Breast epithelium (tissue), 4 donors: ENCODE results near the gene CLIP4. TPM values are rescaled to one million over a fixed set of nuclear protein-coding genes. Genes with fewer than 3 reads are reported as not detected.

Experiments
- DNase-seq, 2 donors: peaks; one replicate each; pipeline ENCODE4 v3.0.0-alpha.2; 2019; ENCODE audit warnings: low spot score in 2 of 2
- H3K27ac ChIP-seq, 2 donors: fragments of 200-600 bp; sonication (generic) in 1 of 2; one replicate each; pipeline ENCODE4 v1.5.1; 2016 to 2019; ENCODE audit warnings: mild to moderate bottlenecking in 1 of 2
- H3K27me3 ChIP-seq, 2 donors: fragments of 200-600 bp; sonication (generic) in 1 of 2; one replicate each; pipeline versions ENCODE4 v1.5.1 to v1.6.0; 2017 to 2019; ENCODE audit warnings: control low read depth in 1 of 2, mild to moderate bottlenecking in 1 of 2
- H3K36me3 ChIP-seq: fragments of 200-600 bp; one replicate; pipeline ENCODE4 v1.5.1; 2019
- H3K4me1 ChIP-seq, 2 donors: fragments of 200-600 bp; sonication (generic); one replicate each; pipeline ENCODE4 v1.5.1; 2016 to 2019; ENCODE audit warnings: control low read depth in 1 of 2
- H3K4me3 ChIP-seq, 3 donors: fragments of 200-600 bp; sonication (generic); 1 replicate in 2 of 3; 2 replicates in 1 of 3; pipeline ENCODE4 v1.5.1; 2016 to 2019; ENCODE audit warnings: mild to moderate bottlenecking in 3 of 3, moderate library complexity in 2 of 3
- H3K9me3 ChIP-seq, 2 donors: fragments of 200-600 bp; sonication (generic) in 1 of 2; one replicate each; pipeline ENCODE4 v1.5.1; 2016 to 2019; ENCODE audit warnings: control low read depth in 1 of 2
- POLR2A ChIP-seq: fragments of 450-650 bp; IDR thresholded peaks from one replicate; pipeline ENCODE4 v1.6.1; 2016; ENCODE audit warnings: antibody characterized with exemption, mild to moderate bottlenecking, moderate library complexity
- POLR2AphosphoS5 ChIP-seq, 3 donors: sonication (generic); formaldehyde crosslinking; IDR thresholded peaks; one replicate each; pipeline ENCODE4 v1.6.1; 2017; ENCODE audit warnings: antibody characterized with exemption in 3 of 3
- intact Hi-C: fragments of 100-400 bp; cut with DNase I; formaldehyde crosslinking; loops from one replicate; pipeline ENCODE4 v1.15.1; 2023; ENCODE audit warnings: low total_unique reads
- total RNA-seq, 3 donors: library from RNA; depleted of rRNA; stranded (reverse); fragments of >200 nt; gene quantifications; one replicate each; pipeline ENCODE4 v1.1.0, GENCODE V29; 2016
- TF ChIP-seq, protein P1 (sequence below), 3 donors: fragments of 450-650 bp; IDR thresholded peaks; one replicate each; pipeline ENCODE4 v1.5.1; 2016 to 2017; ENCODE audit warnings: antibody characterized with exemption in 3 of 3, mild to moderate bottlenecking in 3 of 3, moderate library complexity in 3 of 3

The CLIP4 gene
- total RNA-seq, 3 donors from 2014 or later = 67.2 to 146 (median 76.8) TPM

GRCh38 chr2:29223257-29223656 is 108.0 kb downstream of the CLIP4 start:
- Histone ChIP-seq H3K9me3 (no peaks in the 10 kb centered on the region), H3K4me1 (no peaks in the 10 kb centered on the region), H3K4me3 (no peak overlapping the region), H3K27ac (peak overlapping the region in 1 of 2 donors; percentile 37), H3K36me3 (no peaks in the 10 kb centered on the region), H3K27me3 (peaks cover 0 to 2% of the 10 kb centered on the region in 2 donors)
- DNase-seq = peak in 1 of 2 donors; percentile 10
- no peak for TF ChIP-seq POLR2AphosphoS5 (IDR thresholded peaks at IDR 0.05)
- TF ChIP-seq, protein P1, sequence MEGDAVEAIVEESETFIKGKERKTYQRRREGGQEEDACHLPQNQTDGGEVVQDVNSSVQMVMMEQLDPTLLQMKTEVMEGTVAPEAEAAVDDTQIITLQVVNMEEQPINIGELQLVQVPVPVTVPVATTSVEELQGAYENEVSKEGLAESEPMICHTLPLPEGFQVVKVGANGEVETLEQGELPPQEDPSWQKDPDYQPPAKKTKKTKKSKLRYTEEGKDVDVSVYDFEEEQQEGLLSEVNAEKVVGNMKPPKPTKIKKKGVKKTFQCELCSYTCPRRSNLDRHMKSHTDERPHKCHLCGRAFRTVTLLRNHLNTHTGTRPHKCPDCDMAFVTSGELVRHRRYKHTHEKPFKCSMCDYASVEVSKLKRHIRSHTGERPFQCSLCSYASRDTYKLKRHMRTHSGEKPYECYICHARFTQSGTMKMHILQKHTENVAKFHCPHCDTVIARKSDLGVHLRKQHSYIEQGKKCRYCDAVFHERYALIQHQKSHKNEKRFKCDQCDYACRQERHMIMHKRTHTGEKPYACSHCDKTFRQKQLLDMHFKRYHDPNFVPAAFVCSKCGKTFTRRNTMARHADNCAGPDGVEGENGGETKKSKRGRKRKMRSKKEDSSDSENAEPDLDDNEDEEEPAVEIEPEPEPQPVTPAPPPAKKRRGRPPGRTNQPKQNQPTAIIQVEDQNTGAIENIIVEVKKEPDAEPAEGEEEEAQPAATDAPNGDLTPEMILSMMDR (IDR thresholded peaks at IDR 0.05) = no peak
- no peak for TF ChIP-seq POLR2A
- intact Hi-C loops = no loop called here

DNA sequence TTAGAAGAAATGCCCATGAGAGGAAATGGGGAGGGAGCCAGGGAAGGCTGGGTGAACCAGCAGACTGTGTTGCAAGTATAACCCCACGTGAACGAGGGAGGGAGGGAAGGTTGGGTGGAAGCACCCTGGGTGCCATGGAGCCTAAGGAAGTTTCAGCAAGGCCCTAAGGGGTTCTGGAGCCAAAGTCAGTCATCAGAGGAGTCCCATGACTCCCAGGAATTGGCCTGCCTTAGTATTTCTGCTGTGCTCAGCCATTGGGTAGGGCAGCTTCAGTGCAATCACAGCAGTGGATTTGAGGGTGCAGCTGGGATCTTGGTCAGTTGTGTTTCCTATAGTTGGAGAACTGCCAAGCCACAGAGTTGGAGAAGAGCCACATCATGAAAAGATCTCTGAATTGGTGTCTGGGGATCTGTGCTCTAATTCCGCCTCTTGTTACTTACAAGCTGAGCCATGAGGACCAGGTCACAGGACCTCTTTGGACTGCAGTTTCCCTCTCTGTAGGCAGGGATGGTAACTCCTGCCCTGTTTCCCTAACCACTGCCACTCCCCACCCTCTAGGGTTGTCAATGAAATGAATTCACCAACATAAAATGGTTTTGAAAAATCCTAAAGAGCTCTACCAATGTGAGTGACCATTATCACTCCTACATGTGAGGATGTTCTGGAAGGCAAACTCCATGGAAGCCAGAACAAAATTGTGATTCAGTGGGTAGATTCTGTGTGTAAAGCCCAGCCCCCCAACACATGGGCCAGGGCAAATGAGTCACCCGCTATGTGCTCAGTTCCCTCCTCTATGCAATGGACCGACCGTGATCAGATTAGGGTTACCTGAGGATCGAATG is 108.9 kb downstream of the CLIP4 start:
- Histone ChIP-seq H3K9me3 (no peaks in the 10 kb centered on the region), H3K27ac (peak overlapping the region; percentile 37 to 55), H3K4me1 (no peaks in the 10 kb centered on the region), H3K36me3 (no peaks in the 10 kb centered on the region), H3K4me3 (no peak overlapping the region), H3K27me3 (peaks cover 0 to 5% of the 10 kb centered on the region in 2 donors)
- TF ChIP-seq, protein P1 (IDR thresholded peaks at IDR 0.05) = no peak
- TF ChIP-seq POLR2AphosphoS5 (IDR thresholded peaks at IDR 0.05) (peak; percentile 38 to 68 (median 53)), POLR2A (no peak)
- intact Hi-C loops = no loop called here
- peak; percentile 46 to 62 for DNase-seq

- H3K4me1 ChIP-seq = no peaks in the 10 kb centered on the region
- peak in 1 of 2 donors; percentile 47 for DNase-seq
- no peaks in the 10 kb centered on the region for H3K36me3 ChIP-seq
- H3K9me3 ChIP-seq = no peaks in the 10 kb centered on the region
- H3K4me3 ChIP-seq = no peak overlapping the region
- H3K27me3 ChIP-seq = peaks cover 0 to 7% of the 10 kb centered on the region in 2 donors
- peak overlapping the region; percentile 37 to 55 for H3K27ac ChIP-seq
- intact Hi-C loops = no loop called here
- TF ChIP-seq, protein P1 (IDR thresholded peaks at IDR 0.05) = no peak
- TF ChIP-seq POLR2A = no peak
- no peak for TF ChIP-seq POLR2AphosphoS5 (IDR thresholded peaks at IDR 0.05)
Measured at GRCh38 chr2:29224693-29225551, 109.7 kb downstream of the CLIP4 start.

GRCh38 chr2:29225814-29226213 is 110.6 kb downstream of the CLIP4 start:
- Histone ChIP-seq H3K36me3 (no peaks in the 10 kb centered on the region), H3K27me3 (peaks cover 0 to 7% of the 10 kb centered on the region in 2 donors), H3K9me3 (no peaks in the 10 kb centered on the region), H3K4me1 (no peaks in the 10 kb centered on the region), H3K4me3 (no peak overlapping the region), H3K27ac (no peak overlapping the region)
- intact Hi-C loops = no loop called here
- TF ChIP-seq POLR2AphosphoS5 (IDR thresholded peaks at IDR 0.05) = no peak
- TF ChIP-seq, protein P1 (IDR thresholded peaks at IDR 0.05) = no peak
- TF ChIP-seq POLR2A = no peak
- no peak for DNase-seq
